Measurements from ENCODE around the gene PHF21B.
"Not testable (repeated sequence)": the region's sequence is repeated elsewhere in the genome, so short reads cannot be mapped to it uniquely, and the experiment has no call there.

PHF21B gene

DNA sequence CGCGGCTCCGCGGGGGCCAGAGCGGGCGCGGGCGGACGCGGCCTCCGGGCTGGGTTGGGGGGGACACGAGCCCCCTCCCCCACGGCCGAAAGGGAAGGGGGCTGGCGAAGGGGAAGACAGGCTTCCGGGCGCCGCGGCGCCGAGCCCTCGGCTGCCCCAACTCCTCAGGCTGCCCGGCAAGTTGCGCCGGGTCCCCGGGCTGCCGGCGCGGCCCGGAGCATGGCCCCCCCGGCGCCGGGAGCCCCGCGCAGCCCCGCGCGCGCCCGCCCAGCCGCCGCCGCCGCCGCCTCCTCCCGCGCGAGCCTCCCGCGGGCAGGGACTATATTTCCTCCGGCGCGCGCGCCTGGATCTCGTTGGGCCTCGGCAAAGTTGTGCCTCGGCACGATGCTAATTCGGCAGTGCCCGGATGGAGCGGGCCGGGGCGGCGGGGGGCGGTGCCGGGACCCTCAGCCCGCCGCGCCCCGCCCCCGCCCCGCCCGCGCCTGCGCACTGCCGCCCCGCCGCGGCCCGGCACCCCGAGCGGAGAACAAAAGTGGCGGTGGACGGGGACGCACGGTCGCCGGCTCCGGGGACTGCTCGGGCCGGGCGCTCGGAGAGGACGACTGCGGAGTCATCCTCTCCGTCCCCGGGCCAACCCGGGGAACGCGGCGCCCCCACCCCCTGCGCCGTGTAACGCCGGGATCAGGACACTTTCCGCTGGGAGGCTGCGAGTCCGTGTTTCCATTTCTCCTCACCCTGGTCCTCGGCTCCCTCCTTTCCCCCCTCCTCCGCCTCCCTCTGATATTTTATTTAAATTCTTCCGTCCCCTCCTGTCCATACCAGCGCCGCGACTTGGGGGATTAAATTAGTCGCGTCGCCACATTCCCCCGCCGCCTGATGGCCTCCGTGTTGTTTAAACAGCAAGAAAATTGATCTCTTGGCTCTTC, at the start of gene PHF21B:
Gene PHF21B, minus strand, starts transcription at position 400 of the 926 bp plus-strand sequence. CDS start 456 bp downstream, outside the sequence.
- no peak for FAIRE-seq
- TF ChIP-seq POLR2A (IDR thresholded peaks at IDR 0.05; ENCODE audit: low read depth, low read length), result no peak
- peak; percentile 34 for DNase-seq (ENCODE audit: insufficient read length, low spot score)

DNA sequence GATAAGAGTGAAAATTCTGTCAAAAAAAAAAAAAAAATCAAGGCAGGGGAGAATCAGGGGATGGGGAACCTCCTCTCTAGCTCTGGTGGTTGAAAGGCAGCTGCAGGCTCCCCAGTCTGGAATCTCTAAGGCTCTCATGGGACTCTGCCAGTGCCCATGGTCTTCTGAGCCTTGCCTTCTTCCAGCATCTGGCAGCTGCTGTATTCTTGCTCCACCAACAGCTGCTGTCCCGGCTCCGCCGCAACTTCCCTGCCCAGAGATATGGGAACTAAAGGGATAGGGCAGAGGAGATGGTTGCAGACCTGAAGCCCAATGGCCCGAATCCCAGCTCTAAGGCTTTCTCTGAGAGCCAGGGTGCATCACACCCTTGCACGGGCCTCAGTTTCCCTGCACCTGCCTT, 49.5 kb upstream of the PHF21B start:
- TF ChIP-seq POLR2A (IDR thresholded peaks at IDR 0.05; ENCODE audit: low read depth, low read length), result no peak
- FAIRE-seq (no peak), DNase-seq (ENCODE audit: insufficient read length, low spot score) (no peak)

DNA sequence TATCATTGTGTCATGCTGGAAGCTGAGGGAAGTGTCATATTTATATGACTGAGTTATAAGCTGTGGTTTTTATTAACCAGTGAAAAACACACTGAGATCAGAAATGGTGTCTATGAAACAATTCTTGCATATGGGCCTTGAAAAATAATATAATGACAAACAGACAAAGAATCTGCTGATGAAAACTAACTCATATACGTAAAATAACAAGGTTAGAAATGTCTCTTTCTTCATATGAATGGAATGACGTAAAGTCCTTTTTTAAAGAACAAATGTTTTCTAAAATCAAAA, 48.8 kb upstream of the PHF21B start:
- FAIRE-seq, result no peak

DNA sequence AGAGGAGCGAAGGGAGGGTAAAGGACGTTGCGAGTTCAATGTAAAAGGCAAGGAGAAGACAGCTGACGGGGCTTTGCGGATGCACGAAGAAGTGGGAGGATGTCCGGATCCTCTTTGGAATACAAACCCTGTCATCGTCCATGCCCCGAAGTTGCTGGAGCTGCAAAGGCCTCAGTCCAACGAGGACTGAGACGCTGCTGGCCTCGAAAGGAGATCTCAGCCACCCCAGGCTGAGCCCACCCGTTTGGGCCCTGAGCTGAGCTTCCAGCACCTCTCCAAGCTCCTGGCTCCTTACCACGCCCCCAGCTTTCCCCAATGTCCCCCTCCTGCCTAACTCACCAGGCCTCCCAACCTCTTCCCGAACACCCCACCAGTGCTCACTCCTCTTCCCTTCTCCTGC, 46.1 kb upstream of the PHF21B start:
- no peak for TF ChIP-seq POLR2A (IDR thresholded peaks at IDR 0.05; ENCODE audit: low read depth, low read length)
- FAIRE-seq (no peak), DNase-seq (ENCODE audit: insufficient read length, low spot score) (no peak)

More for the DNA sequence above, 48.8 kb upstream of the PHF21B start:
- DNase-seq (ENCODE audit: insufficient read length, low spot score), result no peak
- no peak for TF ChIP-seq POLR2A (IDR thresholded peaks at IDR 0.05; ENCODE audit: low read depth, low read length)

DNA sequence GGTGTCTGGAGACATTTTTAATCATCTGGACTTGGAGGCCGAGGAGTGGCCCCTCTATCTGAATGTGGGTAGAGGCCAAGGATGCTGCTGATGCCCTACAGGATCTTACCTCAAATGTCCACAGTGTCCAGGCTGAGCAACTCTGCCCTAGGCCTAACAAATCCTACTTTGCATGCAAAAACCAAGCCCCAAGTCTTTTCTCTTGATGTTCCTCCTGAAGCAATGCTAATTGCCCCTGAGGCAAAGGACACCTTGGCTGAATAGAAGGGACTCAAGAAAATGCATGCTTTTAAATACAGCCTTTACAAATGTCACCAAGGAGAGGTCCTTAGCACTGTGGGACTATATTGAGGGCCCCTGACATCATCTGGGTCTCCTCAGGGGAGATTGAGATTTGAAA, 43.8 kb upstream of the PHF21B start:
- DNase-seq (ENCODE audit: insufficient read length, low spot score), result no peak
- FAIRE-seq, result no peak
- no peak for TF ChIP-seq POLR2A (IDR thresholded peaks at IDR 0.05; ENCODE audit: low read depth, low read length)

DNA sequence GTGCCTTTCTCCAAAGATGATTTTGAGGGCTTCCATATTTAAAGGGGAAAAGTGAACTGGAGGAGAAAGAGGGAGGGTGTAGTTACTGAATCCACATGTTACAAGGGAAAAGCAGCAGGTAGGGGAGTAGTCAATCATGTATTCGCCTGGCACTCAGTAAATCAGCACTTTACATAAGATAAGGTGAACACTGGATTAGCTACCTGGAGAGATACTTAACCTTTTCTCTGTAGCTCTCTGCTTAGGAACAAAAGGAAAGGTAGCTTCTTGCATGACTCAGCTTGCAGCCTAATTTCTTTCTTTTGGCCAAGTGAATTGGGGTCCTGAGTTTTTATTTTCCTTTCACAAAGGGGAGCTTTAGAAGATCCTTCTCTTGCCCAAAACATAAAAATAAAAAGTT, 43.3 kb upstream of the PHF21B start:
- DNase-seq (ENCODE audit: insufficient read length, low spot score) (no peak), FAIRE-seq (no peak)
- TF ChIP-seq POLR2A (IDR thresholded peaks at IDR 0.05; ENCODE audit: low read depth, low read length), result no peak

DNA sequence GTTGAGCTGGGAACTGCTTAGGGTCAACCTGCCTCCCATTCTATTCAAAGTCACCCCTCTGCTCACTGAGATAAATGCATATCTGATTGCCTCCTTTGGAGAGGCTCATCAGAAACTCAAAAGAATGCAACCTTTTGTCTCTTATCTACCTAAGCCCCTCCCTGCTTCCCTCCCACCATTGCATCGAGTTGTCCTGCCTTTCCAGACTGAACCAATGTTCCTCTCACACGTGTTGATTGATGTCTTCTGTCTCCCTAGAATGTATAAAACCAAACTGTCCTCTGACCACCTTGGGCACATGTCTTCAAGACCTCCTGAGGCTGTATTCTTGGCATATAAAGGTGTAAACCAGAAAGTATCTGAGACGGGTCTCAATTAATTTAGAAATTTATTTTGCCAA, 42.9 kb upstream of the PHF21B start:
- not testable (repeated sequence) for FAIRE-seq; DNase-seq (ENCODE audit: insufficient read length, low spot score)

DNA sequence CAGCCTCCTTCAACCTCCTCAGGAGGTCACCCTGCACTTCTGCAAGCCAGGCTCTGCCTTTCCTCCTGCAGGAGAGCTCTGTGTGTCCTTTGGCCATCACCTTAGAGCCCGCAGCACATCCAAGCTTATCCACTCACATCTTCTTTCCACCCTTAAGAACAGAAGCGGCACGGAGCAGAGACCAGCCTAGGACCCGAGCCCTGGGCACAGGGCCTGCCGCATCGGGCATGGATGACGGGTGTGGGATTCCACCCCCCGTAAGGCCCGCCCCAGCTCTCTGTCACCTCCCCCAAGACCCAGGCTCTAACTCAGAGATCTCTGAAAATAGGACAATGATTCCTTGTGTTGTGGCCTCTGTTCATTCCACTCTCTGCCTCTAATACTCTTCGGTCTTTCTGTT, 42.1 kb upstream of the PHF21B start:
- DNase-seq (ENCODE audit: insufficient read length, low spot score) (no peak), FAIRE-seq (no peak)
- no peak for TF ChIP-seq POLR2A (IDR thresholded peaks at IDR 0.05; ENCODE audit: low read depth, low read length)

DNA sequence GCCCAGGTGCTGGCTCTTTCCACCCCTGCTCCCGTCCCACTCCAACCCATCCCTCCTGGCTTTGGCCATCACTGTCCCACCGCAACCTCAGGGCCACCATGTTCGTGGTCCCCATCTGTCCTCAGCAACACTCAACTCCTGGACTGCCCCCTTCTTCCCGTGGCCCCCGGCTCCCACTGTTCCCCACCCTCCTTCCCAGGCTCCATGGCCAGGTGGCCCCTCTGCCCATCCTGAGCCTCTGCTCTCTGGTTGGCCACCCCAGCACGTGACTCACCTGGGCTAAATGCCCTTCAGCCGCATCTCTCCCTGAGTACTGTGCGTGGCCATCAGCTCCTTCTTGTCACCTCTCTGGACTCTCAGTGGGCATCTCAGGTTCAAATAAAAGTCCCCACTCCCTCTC, 41.6 kb upstream of the PHF21B start:
- TF ChIP-seq POLR2A (IDR thresholded peaks at IDR 0.05; ENCODE audit: low read depth, low read length), result no peak
- no peak for DNase-seq (ENCODE audit: insufficient read length, low spot score)
- FAIRE-seq, result no peak

DNA sequence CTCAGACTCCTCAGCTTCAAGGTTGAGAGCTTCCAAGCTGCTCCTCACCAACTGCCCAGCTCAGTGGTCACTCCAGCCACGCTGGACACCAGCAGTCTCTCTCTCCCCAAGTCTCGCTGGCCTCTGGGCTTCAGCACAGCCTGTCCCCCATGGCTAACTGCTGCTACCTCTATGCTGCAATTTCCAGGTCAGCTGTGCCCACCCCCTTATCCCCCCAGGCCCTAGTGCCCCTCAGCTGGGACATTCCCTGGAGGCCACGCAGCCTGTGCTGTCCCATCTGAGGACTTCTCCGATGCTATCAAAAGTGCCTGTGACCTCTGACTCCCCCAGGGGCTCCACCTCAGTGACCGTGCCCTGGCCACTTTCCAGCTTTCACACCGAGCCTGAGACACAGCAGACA, 37.5 kb upstream of the PHF21B start:
- TF ChIP-seq POLR2A (IDR thresholded peaks at IDR 0.05; ENCODE audit: low read depth, low read length), result no peak
- no peak for FAIRE-seq
- DNase-seq (ENCODE audit: insufficient read length, low spot score), result no peak

DNA sequence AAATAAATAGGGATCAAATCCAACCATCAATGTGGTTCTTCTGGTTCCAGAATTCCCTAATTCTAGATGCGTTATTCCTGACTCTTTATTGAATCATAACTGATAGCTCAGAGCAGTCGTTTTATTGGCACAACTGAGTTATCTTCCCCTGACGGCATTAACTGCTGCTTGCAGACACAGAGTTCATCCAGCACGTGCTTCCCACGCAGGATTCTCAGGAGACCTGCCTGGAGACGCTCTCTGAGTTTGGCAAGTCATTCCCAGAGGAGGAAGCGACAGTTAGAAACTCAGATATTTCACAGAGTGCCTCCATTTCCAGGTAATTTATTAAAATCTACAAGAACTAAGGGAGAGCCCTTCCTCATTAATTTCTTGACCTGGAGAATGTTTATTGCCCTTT, 35.4 kb upstream of the PHF21B start:
- no peak for FAIRE-seq
- DNase-seq (ENCODE audit: insufficient read length, low spot score), result no peak
- TF ChIP-seq POLR2A (IDR thresholded peaks at IDR 0.05; ENCODE audit: low read depth, low read length), result no peak

DNA sequence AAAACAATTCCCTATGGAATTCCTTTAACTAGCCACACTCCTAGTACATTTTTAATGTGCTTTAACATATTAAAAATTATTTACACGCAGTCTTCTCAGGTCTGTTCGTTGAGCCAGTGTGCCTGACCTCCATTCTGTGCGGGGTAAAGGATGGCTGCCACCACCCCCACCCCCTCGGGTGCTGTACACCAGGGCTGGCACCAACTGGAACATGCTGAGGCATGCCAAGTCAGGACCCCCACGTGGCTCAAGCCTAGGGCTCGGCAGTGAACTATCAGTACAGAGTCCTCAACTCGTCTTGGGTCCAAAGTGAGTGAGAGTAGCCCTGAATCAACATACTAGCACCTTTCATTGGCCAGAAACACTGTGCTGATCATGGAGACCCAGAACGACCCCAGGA, 32.5 kb upstream of the PHF21B start:
- DNase-seq (ENCODE audit: insufficient read length, low spot score) (no peak), FAIRE-seq (no peak)
- TF ChIP-seq POLR2A (IDR thresholded peaks at IDR 0.05; ENCODE audit: low read depth, low read length), result no peak

DNA sequence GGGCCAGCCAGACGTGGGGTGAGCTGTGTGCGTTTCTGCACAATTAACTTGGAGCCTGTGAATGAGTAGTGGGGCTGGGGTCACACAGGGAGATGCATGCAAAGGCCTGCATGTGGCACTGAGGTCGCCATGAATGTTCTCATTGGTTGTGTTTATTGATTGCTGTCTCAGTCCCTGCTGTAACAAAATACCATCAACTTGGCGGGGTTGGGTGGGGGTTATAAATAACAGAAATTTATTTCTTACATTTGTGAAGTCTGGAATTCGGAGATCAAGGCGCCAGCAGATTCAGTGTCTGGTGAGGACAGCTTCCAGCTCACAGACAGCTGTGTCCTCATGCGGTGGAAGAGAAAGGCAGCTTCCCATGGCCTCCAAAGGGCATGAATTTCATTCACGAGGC, 29.3 kb upstream of the PHF21B start:
- FAIRE-seq (no peak), DNase-seq (ENCODE audit: insufficient read length, low spot score) (no peak)
- TF ChIP-seq POLR2A (IDR thresholded peaks at IDR 0.05; ENCODE audit: low read depth, low read length), result no peak

DNA sequence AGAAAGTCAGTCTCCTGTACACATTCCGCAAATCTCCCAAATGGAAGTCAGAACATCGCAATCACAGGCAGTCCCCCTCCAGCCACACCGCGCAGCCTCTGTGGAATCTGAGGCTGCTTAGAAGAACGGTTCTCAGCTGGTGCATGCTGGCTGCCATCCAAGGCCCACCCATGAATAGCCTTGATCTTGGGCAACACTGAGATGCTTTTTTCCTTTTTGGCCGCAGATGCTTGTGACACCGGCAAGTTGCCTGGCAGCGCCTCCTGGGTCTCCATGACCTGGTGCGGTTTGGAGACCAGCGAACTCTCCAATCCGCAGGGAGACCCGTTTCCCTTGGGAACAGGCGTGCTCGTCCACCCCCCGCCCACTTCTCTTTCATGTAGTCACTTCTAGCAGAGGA, 26.3 kb upstream of the PHF21B start:
- no peak for TF ChIP-seq POLR2A (IDR thresholded peaks at IDR 0.05; ENCODE audit: low read depth, low read length)
- no peak for DNase-seq (ENCODE audit: insufficient read length, low spot score)
- no peak for FAIRE-seq

DNA sequence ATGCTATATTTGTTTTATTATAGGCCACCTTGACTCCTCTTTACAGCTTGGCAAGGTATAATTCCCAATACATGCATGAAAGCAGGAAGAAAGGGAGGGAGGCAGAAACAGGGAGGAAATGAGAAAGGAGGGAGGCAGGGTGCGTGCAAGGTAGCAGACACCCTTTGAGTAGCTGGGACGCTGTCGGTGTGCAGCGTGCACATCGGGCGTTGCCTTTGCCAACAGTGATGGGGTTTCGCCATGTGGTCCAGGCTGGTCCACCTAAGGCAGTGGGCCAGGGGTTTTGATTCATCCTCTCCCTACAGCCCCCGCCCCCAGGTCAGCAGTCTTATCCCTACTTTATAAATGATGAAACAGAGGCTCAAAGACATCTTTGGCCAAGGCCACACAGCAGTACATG, 25.0 kb upstream of the PHF21B start:
- no peak for TF ChIP-seq POLR2A (IDR thresholded peaks at IDR 0.05; ENCODE audit: low read depth, low read length)
- DNase-seq (ENCODE audit: insufficient read length, low spot score) (no peak), FAIRE-seq (no peak)

DNA sequence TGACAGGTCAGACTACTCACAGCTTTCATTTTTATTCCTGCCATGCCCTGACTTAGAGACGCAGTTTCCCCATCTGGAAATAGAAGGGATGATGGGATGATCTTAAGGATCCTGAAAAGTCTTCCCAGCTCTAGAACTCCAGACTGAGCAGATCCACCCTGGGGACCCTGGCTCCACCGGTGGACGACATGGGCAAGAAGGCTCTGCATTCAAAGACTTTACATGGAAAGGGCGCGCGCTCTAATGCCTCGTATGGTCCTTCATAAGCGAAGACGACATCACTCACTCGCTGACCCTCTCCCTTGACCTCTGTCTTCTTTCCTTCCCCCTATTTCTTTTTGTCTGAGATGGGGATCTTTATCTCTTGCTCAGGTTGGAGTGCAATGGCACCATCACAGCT, 24.4 kb upstream of the PHF21B start:
- DNase-seq (ENCODE audit: insufficient read length, low spot score) (no peak), FAIRE-seq (no peak)
- TF ChIP-seq POLR2A (IDR thresholded peaks at IDR 0.05; ENCODE audit: low read depth, low read length), result no peak

All from H54 (cell line).